B cell (primary cell): Measurements from ENCODE around the gene GDPD4.

Source experiments
- CTCF ChIP-seq: fragments of 200-600 bp; IDR thresholded peaks from one replicate; pipeline ENCODE4 v1.8.0; 2022; ENCODE audit warnings: antibody characterized with exemption, mild to moderate bottlenecking
- EZH2 ChIP-seq: IDR thresholded peaks from 2 replicates; pipeline ENCODE4 v1.6.1; 2012; ENCODE audit warnings: borderline replicate concordance, low read depth, mild to moderate bottlenecking, moderate library complexity, low read length; ENCODE audit not compliant: insufficient read depth, poor library complexity, severe bottlenecking

- TF ChIP-seq CTCF = no peak
- TF ChIP-seq EZH2 = no peak
Measured at GRCh38 chr11:77346906-77347603, 45.6 kb upstream of the GDPD4 start.
